SK-N-SH (cell line): ENCODE measurements around the gene EIF4E2. TPM values are rescaled to one million over a fixed set of nuclear protein-coding genes. Genes with fewer than 3 reads are reported as not detected.
"Not testable (repeated sequence)": the region's sequence is repeated elsewhere in the genome, so short reads cannot be mapped to it uniquely, and the experiment has no call there.

Experiments used
- CTCF ChIA-PET: fragments of 300-600, 350-600 bp; formaldehyde crosslinking; extraction: SDS; loops from one replicate; lab custom pipeline; 2021; lab: Yijun Ruan, JAX
- POLR2A ChIA-PET: fragments of 350-600 bp; sonication (Branson Sonifier 250); formaldehyde crosslinking; extraction: SDS; loops from one replicate; lab custom pipeline; 2020; ENCODE audit warnings: antibody characterized with exemption, inconsistent platforms; lab: Yijun Ruan, JAX
- DNase-seq: peaks from one replicate; pipeline ENCODE4 v3.0.0; 2012
- H2AFZ ChIP-seq: fragments of 200-600 bp; sonication (generic); 2 replicates; pipeline ENCODE4 v1.8.1; 2016; ENCODE audit warnings: antibody characterized with exemption, mild to moderate bottlenecking, low read depth
- H3F3A ChIP-seq: fragments of 200-600 bp; sonication (generic); replicated peaks from 2 replicates; pipeline ENCODE3; 2016; ENCODE audit warnings: antibody characterized with exemption, mild to moderate bottlenecking; ENCODE audit not compliant: insufficient read depth
- H3K27ac ChIP-seq, 2 experiments: fragments of 200-500 bp in 1 of 2; fragments of 200-600 bp in 1 of 2; sonication (Bioruptor generic) in 1 of 2; sonication (generic), shearing (Covaris generic) in 1 of 2; 2 replicates each; pipeline versions ENCODE4 v1.5.1 to v1.6.1; 2014 to 2016; ENCODE audit warnings: low read depth in 2 of 2, inconsistent platforms in 1 of 2, low read length in 1 of 2, mild to moderate bottlenecking in 1 of 2, mixed read lengths in 1 of 2
- H3K27me3 ChIP-seq: fragments of 200-600 bp; sonication (generic), shearing (Covaris generic); 2 replicates; pipeline ENCODE4 v1.6.1; 2016; ENCODE audit warnings: mixed run types; ENCODE audit not compliant: insufficient read depth
- H3K36me3 ChIP-seq, 2 experiments: fragments of 200-500 bp in 1 of 2; fragments of 200-600 bp in 1 of 2; sonication (Bioruptor generic) in 1 of 2; sonication (generic) in 1 of 2; replicated peaks in 1 of 2; 2 replicates each; pipeline versions ENCODE3 to v1.5.1; 2014 to 2016; ENCODE audit warnings: low read length in 1 of 2, mild to moderate bottlenecking in 1 of 2; ENCODE audit not compliant: insufficient read depth in 2 of 2, control insufficient read depth in 1 of 2
- H3K4me1 ChIP-seq, 2 experiments: fragments of 200-500 bp in 1 of 2; fragments of 200-600 bp in 1 of 2; sonication (Bioruptor generic) in 1 of 2; sonication (generic), shearing (Covaris generic) in 1 of 2; 2 replicates each; pipeline versions ENCODE4 v1.5.1 to v1.6.1; 2014 to 2016; ENCODE audit warnings: low read depth in 1 of 2, low read length in 1 of 2, mixed run types in 1 of 2; ENCODE audit not compliant: insufficient read depth in 2 of 2, control insufficient read depth in 1 of 2
- H3K4me2 ChIP-seq: fragments of 200-600 bp; sonication (generic), shearing (Covaris generic); 2 replicates; pipeline ENCODE4 v1.6.1; 2017; ENCODE audit warnings: mixed run types
- H3K4me3 ChIP-seq, 2 experiments: fragments of 200-500 bp in 1 of 2; fragments of 200-600 bp in 1 of 2; sonication (Bioruptor generic) in 1 of 2; sonication (generic), shearing (Covaris generic) in 1 of 2; 2 replicates each; pipeline versions ENCODE4 v1.5.1 to v1.8.1; 2014 to 2016; ENCODE audit warnings: low read depth in 2 of 2, inconsistent platforms in 1 of 2, low read length in 1 of 2, mild to moderate bottlenecking in 1 of 2, mixed read lengths in 1 of 2, moderate library complexity in 1 of 2
- H3K79me2 ChIP-seq: fragments of 200-600 bp; sonication (generic); 2 replicates; pipeline ENCODE4 v1.8.1; 2017; ENCODE audit warnings: mild to moderate bottlenecking; ENCODE audit not compliant: insufficient read depth
- H3K9ac ChIP-seq: fragments of 200-600 bp; sonication (generic); 2 replicates; pipeline ENCODE4 v1.6.1; 2017; ENCODE audit warnings: mixed run types
- H3K9me2 ChIP-seq: fragments of 200-600 bp; sonication (generic); 2 replicates; pipeline ENCODE4 v1.6.1; 2017; ENCODE audit warnings: mixed run types
- H3K9me3 ChIP-seq: fragments of 200-600 bp; sonication (generic); 2 replicates; pipeline ENCODE4 v1.6.1; 2017; ENCODE audit warnings: mixed run types, mild to moderate bottlenecking, moderate library complexity
- H4K20me1 ChIP-seq: fragments of 200-600 bp; sonication (generic); 2 replicates; pipeline ENCODE4 v1.6.1; 2017; ENCODE audit warnings: mild to moderate bottlenecking, mixed run types; ENCODE audit not compliant: insufficient read depth
- ELF1 ChIP-seq: IDR thresholded peaks from 2 replicates; pipeline ENCODE4 v1.4.0; 2012
- EP300 ChIP-seq, 2 experiments: IDR thresholded peaks; 2 replicates each; pipeline versions ENCODE4 v1.4.0 to v1.6.1; 2012; ENCODE audit warnings: borderline replicate concordance in 1 of 2, low read depth in 1 of 2, low read length in 1 of 2
- EZH2phosphoT487 ChIP-seq: fragments of 200-600 bp; sonication (generic); IDR thresholded peaks from 2 replicates; pipeline ENCODE4 v1.6.1; 2017; ENCODE audit warnings: low read depth, mixed run types, mild to moderate bottlenecking, antibody characterized with exemption, moderate library complexity, borderline replicate concordance
- FOXJ3 ChIP-seq: sonication (generic); formaldehyde crosslinking; IDR thresholded peaks from 2 replicates; pipeline ENCODE4 v1.5.1; 2020; ENCODE audit warnings: mild to moderate bottlenecking, missing genetic modification reagents
- FOXM1 ChIP-seq: IDR thresholded peaks from 2 replicates; pipeline ENCODE4 v1.4.0; 2012; ENCODE audit warnings: low read depth, mild to moderate bottlenecking
- GABPA ChIP-seq: IDR thresholded peaks from 2 replicates; pipeline ENCODE4 v1.4.0; 2012; ENCODE audit warnings: low read depth, mild to moderate bottlenecking
- GATA2 ChIP-seq: sonication (generic); formaldehyde crosslinking; IDR thresholded peaks from 2 replicates; pipeline ENCODE4 v1.5.0; 2020; ENCODE audit warnings: mild to moderate bottlenecking, missing genetic modification reagents
- MEF2A ChIP-seq: IDR thresholded peaks from 2 replicates; pipeline ENCODE4 v1.4.0; 2012; ENCODE audit warnings: low read depth, borderline replicate concordance
- MXI1 ChIP-seq: IDR thresholded peaks from 2 replicates; pipeline ENCODE4 v1.6.1; 2012; ENCODE audit warnings: mild to moderate bottlenecking, low read depth, low read length, improper control_type of control experiment
- POLR2AphosphoS5 ChIP-seq: IDR thresholded peaks from 2 replicates; pipeline ENCODE4 v1.6.1; 2012; ENCODE audit warnings: low read depth, low read length
- RAD21 ChIP-seq: IDR thresholded peaks from 2 replicates; pipeline ENCODE4 v1.6.1; 2012; ENCODE audit warnings: mild to moderate bottlenecking, low read length
- RFX5 ChIP-seq: IDR thresholded peaks from 2 replicates; pipeline ENCODE4 v1.6.1; 2012; ENCODE audit warnings: mild to moderate bottlenecking, improper control_type of control experiment, low read length
- SMC3 ChIP-seq: IDR thresholded peaks from 2 replicates; pipeline ENCODE4 v1.6.1; 2012; ENCODE audit warnings: low read depth, low read length, improper control_type of control experiment
- TEAD4 ChIP-seq: IDR thresholded peaks from 2 replicates; pipeline ENCODE4 v1.4.0; 2012; ENCODE audit warnings: mild to moderate bottlenecking, borderline replicate concordance; ENCODE audit not compliant: insufficient read depth
- YY1 ChIP-seq: IDR thresholded peaks from 2 replicates; pipeline ENCODE4 v1.4.0; 2012; ENCODE audit warnings: low read depth, mild to moderate bottlenecking
- WGBS: methylation state at CpG from one replicate; pipeline ENCODE4 v1.1.6; 2017; ENCODE audit warnings: low lambda C conversion rate; 5-methylcytosine and 5-hydroxymethylcytosine counted together
- polyA plus RNA-seq, 3 experiments: library from polyadenylated mRNA; depleted of rRNA; stranded (reverse); fragments of >200 nt; gene quantifications; 2 replicates each; pipeline ENCODE4 v1.2.3, GENCODE V29; 2012
- TF ChIP-seq, protein P1 (sequence below): fragments of 150-350 bp; IDR thresholded peaks from 2 replicates; pipeline ENCODE4 v1.6.1; 2017; ENCODE audit warnings: antibody characterized with exemption, low read length, low read depth, borderline replicate concordance
- TF ChIP-seq, protein P2 (sequence below): IDR thresholded peaks from 2 replicates; pipeline ENCODE4 v1.4.0; 2012; ENCODE audit warnings: low read depth, borderline replicate concordance
- TF ChIP-seq, protein P3 (sequence below): IDR thresholded peaks from 2 replicates; pipeline ENCODE4 v1.4.0; 2012; ENCODE audit warnings: low read depth, borderline replicate concordance

Gene EIF4E2
- polyA plus RNA-seq, 1 of the 3 experiments (the other 2 are of a cell fraction), result 29.1 TPM

DNA sequence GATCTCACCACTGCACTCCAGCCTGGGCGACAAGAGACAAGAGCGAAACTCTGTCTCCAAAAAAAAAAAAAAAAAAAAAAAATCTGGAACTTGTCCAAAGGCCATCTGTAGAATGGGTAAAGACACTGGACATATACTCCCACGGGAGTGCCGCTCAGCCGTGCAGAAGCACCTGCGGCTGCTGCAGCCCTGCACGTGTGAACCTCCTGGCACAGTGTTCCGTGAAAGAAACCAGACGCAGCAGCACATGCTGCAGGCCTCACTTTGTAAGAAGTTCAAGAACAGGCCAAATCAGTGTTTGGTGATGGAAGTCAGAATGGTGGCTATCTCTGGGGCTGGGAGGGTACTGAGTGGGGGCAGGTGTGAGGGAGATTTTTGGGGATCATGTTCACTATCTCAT is 18.1 kb upstream of the EIF4E2 start:
- H3K79me2 ChIP-seq, result no peaks in the 10 kb centered on the region
- 51% methylated on average over 9 of the region's 9 CpGs for WGBS
- H3K4me3 ChIP-seq, result no peak overlapping the region

DNA sequence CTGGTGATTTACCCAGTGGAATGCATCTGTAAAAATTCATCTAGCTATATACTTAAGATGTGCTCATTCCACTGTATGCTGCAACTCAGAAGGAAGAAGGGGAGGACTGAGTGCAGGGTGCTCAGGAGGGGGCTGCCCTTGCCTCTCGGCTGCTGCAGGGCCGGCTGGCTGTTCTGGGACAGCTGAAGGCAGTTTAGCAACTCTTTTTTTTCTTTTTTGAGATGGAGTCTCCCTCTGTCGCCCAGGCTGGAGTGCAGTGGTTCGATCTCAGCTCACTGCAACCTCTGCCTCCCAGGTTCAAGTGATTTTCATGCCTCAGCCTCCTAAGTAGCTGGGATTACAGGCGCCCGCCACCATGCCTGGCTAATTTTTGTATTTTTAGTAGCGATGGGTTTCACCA is 17.7 kb upstream of the EIF4E2 start:
- POLR2A ChIA-PET, H3K4me1 ChIP-seq, DNase-seq, H3K9ac ChIP-seq, H3K36me3 ChIP-seq, H3K79me2 ChIP-seq, H3K9me3 ChIP-seq, H3K9me2 ChIP-seq, H3K27me3 ChIP-seq, H4K20me1 ChIP-seq, H3K4me2 ChIP-seq, H2AFZ ChIP-seq, H3F3A ChIP-seq, H3K27ac ChIP-seq, H3K4me3 ChIP-seq: not testable (repeated sequence)
- CTCF ChIA-PET, result interaction anchor here (0.6 to 5.4 kb wide), 6 partner anchors 10 to 206 kb away, joined by 3 to 32 read pairs (median 4); partner anchors contain the start of gene PRSS56
- 79% methylated on average over 5 of the region's 7 CpGs for WGBS

More for the DNA sequence above, 18.1 kb upstream of the EIF4E2 start:
- peak; percentile 65 for DNase-seq
- H3K9ac ChIP-seq, result no peak overlapping the region
- no peaks in the 10 kb centered on the region for H4K20me1 ChIP-seq
- POLR2A ChIA-PET, result no interaction called here
- CTCF ChIA-PET, result interaction anchor here (0.6 to 5.4 kb wide), 5 partner anchors 11 to 205 kb away, joined by 3 to 32 read pairs (median 4); partner anchors contain the start of gene PRSS56
- no peak overlapping the region for H2AFZ ChIP-seq
- H3K4me1 ChIP-seq, result peaks cover 0 to 5% of the 10 kb centered on the region in 2 experiments; a peak in 1 of 4 replicates
- no peak overlapping the region for H3K4me2 ChIP-seq
- H3K27me3 ChIP-seq, result no peaks in the 10 kb centered on the region
- TF ChIP-seq SMC3 (no peak), MXI1 (peak; percentile 53; the same call in 1 of the 2 replicates)
- H3F3A ChIP-seq, result no peaks in the 10 kb centered on the region
- no peaks in the 10 kb centered on the region for H3K9me3 ChIP-seq
- no peaks in the 10 kb centered on the region for H3K9me2 ChIP-seq
- H3K36me3 ChIP-seq, result no peaks in the 10 kb centered on the region
- H3K27ac ChIP-seq, result no peak overlapping the region

DNA sequence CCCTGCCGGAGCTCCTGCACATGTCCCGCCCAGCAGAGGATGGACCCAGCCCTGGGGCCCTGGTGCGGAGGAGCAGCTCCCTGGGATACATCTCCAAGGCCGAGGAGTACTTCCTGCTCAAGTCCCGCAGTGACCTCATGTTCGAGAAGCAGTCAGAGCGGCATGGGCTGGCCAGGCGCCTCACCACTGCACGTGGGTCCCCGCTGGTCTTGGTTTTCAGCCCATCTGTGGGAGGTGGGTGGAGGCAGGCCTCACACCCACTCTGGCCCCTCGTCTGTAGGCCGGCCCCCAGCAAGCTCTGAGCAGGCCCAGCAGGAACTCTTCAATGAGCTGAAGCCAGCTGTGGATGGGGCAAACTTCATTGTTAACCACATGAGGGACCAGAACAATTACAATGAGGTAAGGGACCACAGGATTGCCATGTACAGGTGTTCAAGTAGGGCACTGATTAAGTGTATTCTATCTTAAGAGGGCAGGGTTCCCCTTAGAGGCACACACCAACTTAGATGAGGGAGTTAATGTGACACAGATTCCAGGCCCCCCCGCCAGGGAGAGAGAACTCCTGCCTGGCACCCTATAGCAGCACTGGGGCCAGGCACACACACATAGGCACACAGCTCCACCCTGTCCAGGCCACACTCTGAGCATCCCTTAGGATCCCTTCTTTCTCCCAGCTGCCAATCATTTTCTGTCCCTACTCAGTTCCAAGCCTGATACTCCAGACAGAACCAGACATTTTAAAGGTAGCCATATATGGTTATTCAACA is 16.4 kb upstream of the EIF4E2 start:
- no peak for DNase-seq
- WGBS, result 90% methylated on average over 4 of the region's 13 CpGs
- H3K9me2 ChIP-seq, result no peaks in the 10 kb centered on the region
- H3K79me2 ChIP-seq, result no peaks in the 10 kb centered on the region
- peaks cover 0 to 5% of the 10 kb centered on the region in 2 experiments; a peak in 1 of 4 replicates for H3K4me1 ChIP-seq
- H3K4me2 ChIP-seq, result no peak overlapping the region
- H2AFZ ChIP-seq, result no peak overlapping the region
- H4K20me1 ChIP-seq, result no peaks in the 10 kb centered on the region
- no peaks in the 10 kb centered on the region for H3F3A ChIP-seq
- H3K27ac ChIP-seq, result no peak overlapping the region
- H3K9ac ChIP-seq, result no peak overlapping the region
- ChIA-PET POLR2A (no interaction called here), CTCF (interaction anchor here (0.9 to 5.4 kb wide), 2 partner anchors 12 to 634 kb away, joined by 3 to 32 read pairs; partner anchors contain the start of gene PRSS56)
- H3K27me3 ChIP-seq, result no peaks in the 10 kb centered on the region
- no peaks in the 10 kb centered on the region for H3K36me3 ChIP-seq
- no peaks in the 10 kb centered on the region for H3K9me3 ChIP-seq
- H3K4me3 ChIP-seq, result no peak overlapping the region
- no peak for TF ChIP-seq MEF2A
- TF ChIP-seq YY1, result no peak
- no peak for TF ChIP-seq FOXJ3 (CRISPR knock-in tag)
- no peak for TF ChIP-seq ELF1
- no peak for TF ChIP-seq GABPA
- TF ChIP-seq TEAD4, result no peak
- no peak for TF ChIP-seq GATA2 (CRISPR knock-in tag)
- TF ChIP-seq FOXM1, result no peak
- TF ChIP-seq, protein P1, sequence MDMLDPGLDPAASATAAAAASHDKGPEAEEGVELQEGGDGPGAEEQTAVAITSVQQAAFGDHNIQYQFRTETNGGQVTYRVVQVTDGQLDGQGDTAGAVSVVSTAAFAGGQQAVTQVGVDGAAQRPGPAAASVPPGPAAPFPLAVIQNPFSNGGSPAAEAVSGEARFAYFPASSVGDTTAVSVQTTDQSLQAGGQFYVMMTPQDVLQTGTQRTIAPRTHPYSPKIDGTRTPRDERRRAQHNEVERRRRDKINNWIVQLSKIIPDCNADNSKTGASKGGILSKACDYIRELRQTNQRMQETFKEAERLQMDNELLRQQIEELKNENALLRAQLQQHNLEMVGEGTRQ, result no peak
- TF ChIP-seq, protein P2, sequence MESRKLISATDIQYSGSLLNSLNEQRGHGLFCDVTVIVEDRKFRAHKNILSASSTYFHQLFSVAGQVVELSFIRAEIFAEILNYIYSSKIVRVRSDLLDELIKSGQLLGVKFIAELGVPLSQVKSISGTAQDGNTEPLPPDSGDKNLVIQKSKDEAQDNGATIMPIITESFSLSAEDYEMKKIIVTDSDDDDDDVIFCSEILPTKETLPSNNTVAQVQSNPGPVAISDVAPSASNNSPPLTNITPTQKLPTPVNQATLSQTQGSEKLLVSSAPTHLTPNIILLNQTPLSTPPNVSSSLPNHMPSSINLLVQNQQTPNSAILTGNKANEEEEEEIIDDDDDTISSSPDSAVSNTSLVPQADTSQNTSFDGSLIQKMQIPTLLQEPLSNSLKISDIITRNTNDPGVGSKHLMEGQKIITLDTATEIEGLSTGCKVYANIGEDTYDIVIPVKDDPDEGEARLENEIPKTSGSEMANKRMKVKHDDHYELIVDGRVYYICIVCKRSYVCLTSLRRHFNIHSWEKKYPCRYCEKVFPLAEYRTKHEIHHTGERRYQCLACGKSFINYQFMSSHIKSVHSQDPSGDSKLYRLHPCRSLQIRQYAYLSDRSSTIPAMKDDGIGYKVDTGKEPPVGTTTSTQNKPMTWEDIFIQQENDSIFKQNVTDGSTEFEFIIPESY, result no peak
- no peak for TF ChIP-seq EZH2phosphoT487
- no peak for TF ChIP-seq POLR2AphosphoS5
- TF ChIP-seq, protein P3, sequence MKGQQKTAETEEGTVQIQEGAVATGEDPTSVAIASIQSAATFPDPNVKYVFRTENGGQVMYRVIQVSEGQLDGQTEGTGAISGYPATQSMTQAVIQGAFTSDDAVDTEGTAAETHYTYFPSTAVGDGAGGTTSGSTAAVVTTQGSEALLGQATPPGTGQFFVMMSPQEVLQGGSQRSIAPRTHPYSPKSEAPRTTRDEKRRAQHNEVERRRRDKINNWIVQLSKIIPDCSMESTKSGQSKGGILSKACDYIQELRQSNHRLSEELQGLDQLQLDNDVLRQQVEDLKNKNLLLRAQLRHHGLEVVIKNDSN, result no peak
- no peak for TF ChIP-seq MXI1
- TF ChIP-seq RFX5, result no peak
- no peak for TF ChIP-seq RAD21
- TF ChIP-seq EP300 (IDR thresholded peaks at IDR 0.05; ENCODE audit: borderline replicate concordance in 1 of 2, low read depth in 1 of 2, low read length in 1 of 2), result no peak
